ENCODE data around the gene FGD1. TPM values are rescaled to one million over a fixed set of nuclear protein-coding genes. Genes with fewer than 3 reads are reported as not detected.

FGD1 gene
- total RNA-seq, 2 donors from 2014 or later, result 2.9 to 3.8 TPM

DNA sequence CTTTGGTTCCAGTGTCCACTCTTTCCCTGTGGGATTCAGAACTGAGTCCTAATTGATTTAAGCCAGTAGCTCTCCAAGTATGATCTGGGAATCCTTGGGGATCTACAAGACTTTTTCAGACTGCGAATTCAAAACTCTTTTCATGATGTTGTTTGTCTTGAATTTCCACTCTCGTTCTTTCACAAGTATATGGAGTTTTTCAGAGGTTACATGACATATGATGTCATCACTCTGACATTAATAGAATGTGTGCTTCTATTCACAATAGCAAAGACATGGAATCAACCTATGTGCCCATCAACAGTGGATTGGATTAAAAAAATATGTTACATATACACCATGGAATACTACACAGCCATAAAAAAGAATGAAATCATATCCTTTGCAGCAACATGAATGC is 79.1 kb downstream of the FGD1 start:
- no peak for ATAC-seq
- DNase-seq, result no peak
- intact Hi-C loops (cut with DNase I, micrococcal nuclease), result no loop called here

- DNase-seq (no peak), ATAC-seq (no peak)
- intact Hi-C loops (cut with DNase I, micrococcal nuclease), result no loop called here
These were observed 80.3 kb downstream of the FGD1 start for GRCh38 chrX:54415534-54416350.

DNA sequence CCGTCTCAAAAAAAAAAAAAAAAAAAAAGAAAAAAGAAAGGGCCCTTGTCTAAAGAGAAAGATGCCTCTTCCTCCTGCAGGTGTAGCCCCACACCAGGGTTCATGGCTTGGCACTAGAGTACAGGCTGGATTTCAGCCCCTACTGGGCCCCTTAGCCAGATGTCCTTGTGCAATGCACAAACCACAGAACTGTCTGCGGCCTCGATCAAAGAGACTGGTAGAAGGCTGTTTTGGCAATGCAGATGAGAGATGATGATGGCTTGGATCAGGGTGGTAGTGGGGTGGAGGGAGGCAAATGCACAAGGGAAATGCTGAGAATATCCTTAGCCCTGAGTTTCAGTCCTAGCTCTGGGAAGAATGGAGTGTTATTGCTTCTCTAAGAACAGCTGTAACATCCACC is 82.3 kb downstream of the FGD1 start:
- intact Hi-C loops (cut with DNase I, micrococcal nuclease), result no loop called here
- ATAC-seq, result no peak

DNA sequence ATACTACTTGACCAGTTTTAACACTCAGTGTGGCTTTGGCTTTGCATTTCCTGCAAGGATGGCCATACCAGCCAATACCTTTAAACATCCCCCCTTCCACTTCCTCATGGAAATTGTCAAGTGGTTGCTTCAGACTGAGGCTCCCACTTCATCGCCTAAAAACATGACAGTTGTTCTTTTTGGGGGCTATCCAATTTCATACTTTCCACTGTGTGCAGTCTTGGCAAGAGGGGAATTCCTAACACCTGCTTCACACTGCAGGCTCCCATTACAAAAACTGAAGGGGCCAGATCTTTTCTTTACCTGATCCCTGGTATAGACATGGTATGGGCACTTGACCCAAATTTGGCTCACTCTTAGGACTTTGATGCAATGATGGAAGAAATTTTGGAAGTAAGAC is 84.3 kb downstream of the FGD1 start:
- intact Hi-C loops (cut with DNase I, micrococcal nuclease), result no loop called here
- DNase-seq (no peak), ATAC-seq (no peak)

More for the DNA sequence above, 82.3 kb downstream of the FGD1 start:
- DNase-seq, result no peak

DNA sequence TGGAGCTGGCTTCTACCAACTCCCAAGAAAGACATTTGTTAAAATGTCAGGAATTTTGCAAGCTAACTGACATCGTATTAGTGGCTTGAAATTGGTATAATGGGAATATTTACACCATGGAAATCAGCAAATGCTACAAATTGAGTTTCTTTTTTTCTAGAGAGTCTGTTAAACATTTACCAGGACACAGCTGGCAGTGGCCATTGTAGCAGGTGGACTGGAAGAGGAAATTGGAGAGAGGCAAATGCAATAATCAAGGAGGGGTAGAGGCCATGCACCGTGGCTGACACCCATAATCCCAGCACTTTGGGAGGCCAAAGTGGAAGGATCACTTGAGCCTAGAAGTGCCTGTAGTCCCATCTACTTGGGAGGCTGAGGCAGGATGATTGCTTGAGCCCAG is 88.8 kb downstream of the FGD1 start:
- intact Hi-C loops (cut with DNase I, micrococcal nuclease), result no loop called here
- ATAC-seq (peak; percentile 50), DNase-seq (no peak)

DNA sequence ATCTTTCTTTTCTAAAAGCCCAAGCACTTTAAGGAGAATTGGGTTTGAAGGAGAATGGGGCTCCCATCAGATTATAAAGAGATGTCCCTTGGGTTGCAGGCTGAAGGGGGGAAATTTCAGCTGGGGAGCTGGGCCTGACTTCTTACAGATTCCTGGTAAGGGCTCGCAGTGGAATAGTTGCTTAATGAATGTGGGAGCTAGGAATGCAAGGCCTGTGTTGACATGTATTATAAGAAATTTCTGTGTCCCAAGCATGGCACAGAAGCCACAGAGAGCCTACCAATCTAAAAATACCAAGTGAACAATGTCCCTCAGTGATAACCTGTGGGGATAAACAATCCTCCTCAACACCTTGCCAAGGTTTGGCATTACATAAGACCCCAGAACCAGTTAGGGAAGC is 98.9 kb downstream of the FGD1 start:
- ATAC-seq (no peak), DNase-seq (no peak)
- intact Hi-C loops (cut with DNase I, micrococcal nuclease), result no loop called here

Other genes with a start within 250 kb of the FGD1 start
- gene WNK3, start 138.2 kb downstream of the FGD1 start, total RNA-seq, result under 1 TPM; 0.06 to 0.61 TPM
- 10 to 100 TPM; 32.8 to 33.4 TPM for gene TSR2, start 55.8 kb downstream of the FGD1 start, total RNA-seq
- gene GNL3L, start 34.0 kb upstream of the FGD1 start, total RNA-seq, result 10 to 100 TPM; 29.2 to 36.2 TPM

All from left colon (tissue), 2 donors.